ENCODE data around the gene EYA3.

Gene EYA3

GRCh38 chr1:28064064-28064463 is 24.3 kb downstream of the EYA3 start:
- H3K27me3 ChIP-seq (ENCODE audit: control insufficient read depth in 1 of 2, insufficient read depth in 2 of 2, low read length in 2 of 2), result no peaks in the 10 kb centered on the region
- no peaks in the 10 kb centered on the region for H3K4me1 ChIP-seq (ENCODE audit: insufficient read depth, low read length)
- no peaks in the 10 kb centered on the region for H3K9me3 ChIP-seq (ENCODE audit: low read length)
- no peak overlapping the region for H3K27ac ChIP-seq (ENCODE audit: low read depth, low read length)
- H3K36me3 ChIP-seq (ENCODE audit: insufficient read depth, low read length), result no peaks in the 10 kb centered on the region
- no peak overlapping the region for H3K9ac ChIP-seq (ENCODE audit: low read length)
- H3K4me3 ChIP-seq (ENCODE audit: low read depth in 1 of 2, low read length in 2 of 2), result no peak overlapping the region

GRCh38 chr1:28062806-28063205 is 25.6 kb downstream of the EYA3 start:
- H3K27ac ChIP-seq (ENCODE audit: low read depth, low read length), result no peak overlapping the region

GRCh38 chr1:28058971-28059878 is 29.2 kb downstream of the EYA3 start:
- no peak overlapping the region for H3K9ac ChIP-seq (ENCODE audit: low read length)
- H3K36me3 ChIP-seq (ENCODE audit: insufficient read depth, low read length), result no peaks in the 10 kb centered on the region
- no peaks in the 10 kb centered on the region for H3K4me1 ChIP-seq (ENCODE audit: insufficient read depth, low read length)
- no peaks in the 10 kb centered on the region for H3K9me3 ChIP-seq (ENCODE audit: low read length)
- H3K27me3 ChIP-seq (ENCODE audit: control insufficient read depth in 1 of 2, insufficient read depth in 2 of 2, low read length in 2 of 2), result no peaks in the 10 kb centered on the region
- no peak overlapping the region for H3K4me3 ChIP-seq (ENCODE audit: low read depth in 1 of 2, low read length in 2 of 2)
- H3K27ac ChIP-seq (ENCODE audit: low read depth, low read length), result no peak overlapping the region

More at GRCh38 chr1:28062806-28063205, 25.6 kb downstream of the EYA3 start:
- H3K4me3 ChIP-seq (ENCODE audit: low read depth in 1 of 2, low read length in 2 of 2), result no peak overlapping the region
- no peaks in the 10 kb centered on the region for H3K4me1 ChIP-seq (ENCODE audit: insufficient read depth, low read length)
- H3K27me3 ChIP-seq (ENCODE audit: control insufficient read depth in 1 of 2, insufficient read depth in 2 of 2, low read length in 2 of 2), result no peaks in the 10 kb centered on the region
- H3K9ac ChIP-seq (ENCODE audit: low read length), result no peak overlapping the region
- H3K9me3 ChIP-seq (ENCODE audit: low read length), result no peaks in the 10 kb centered on the region
- no peaks in the 10 kb centered on the region for H3K36me3 ChIP-seq (ENCODE audit: insufficient read depth, low read length)

- Histone ChIP-seq H3K9me3 (ENCODE audit: low read length) (no peaks in the 10 kb centered on the region), H3K4me1 (ENCODE audit: insufficient read depth, low read length) (no peaks in the 10 kb centered on the region), H3K27ac (ENCODE audit: low read depth, low read length) (no peak overlapping the region), H3K27me3 (ENCODE audit: control insufficient read depth in 1 of 2, insufficient read depth in 2 of 2, low read length in 2 of 2) (no peaks in the 10 kb centered on the region), H3K4me3 (ENCODE audit: low read depth in 1 of 2, low read length in 2 of 2) (no peak overlapping the region), H3K9ac (ENCODE audit: low read length) (no peak overlapping the region), H3K36me3 (ENCODE audit: insufficient read depth, low read length) (no peaks in the 10 kb centered on the region)
Measured at GRCh38 chr1:28058168-28058567, 30.2 kb downstream of the EYA3 start.

GRCh38 chr1:28056129-28056925 is 32.1 kb downstream of the EYA3 start:
- Histone ChIP-seq H3K9ac (ENCODE audit: low read length) (no peak overlapping the region), H3K36me3 (ENCODE audit: insufficient read depth, low read length) (no peaks in the 10 kb centered on the region), H3K27me3 (ENCODE audit: control insufficient read depth in 1 of 2, insufficient read depth in 2 of 2, low read length in 2 of 2) (no peaks in the 10 kb centered on the region)

GRCh38 chr1:28050776-28051175 is 37.6 kb downstream of the EYA3 start:
- no peak overlapping the region for H3K27ac ChIP-seq (ENCODE audit: low read depth, low read length)
- H3K4me3 ChIP-seq (ENCODE audit: low read depth in 1 of 2, low read length in 2 of 2), result no peak overlapping the region
- H3K9me3 ChIP-seq (ENCODE audit: low read length), result no peaks in the 10 kb centered on the region
- no peak overlapping the region for H3K9ac ChIP-seq (ENCODE audit: low read length)
- peaks cover 5% of the 10 kb centered on the region for H3K36me3 ChIP-seq (ENCODE audit: insufficient read depth, low read length)
- H3K4me1 ChIP-seq (ENCODE audit: insufficient read depth, low read length), result no peaks in the 10 kb centered on the region
- H3K27me3 ChIP-seq (ENCODE audit: control insufficient read depth in 1 of 2, insufficient read depth in 2 of 2, low read length in 2 of 2), result no peaks in the 10 kb centered on the region

More at GRCh38 chr1:28056129-28056925, 32.1 kb downstream of the EYA3 start:
- no peaks in the 10 kb centered on the region for H3K4me1 ChIP-seq (ENCODE audit: insufficient read depth, low read length)
- H3K4me3 ChIP-seq (ENCODE audit: low read depth in 1 of 2, low read length in 2 of 2), result no peak overlapping the region
- no peak overlapping the region for H3K27ac ChIP-seq (ENCODE audit: low read depth, low read length)
- H3K9me3 ChIP-seq (ENCODE audit: low read length), result no peaks in the 10 kb centered on the region

- H3K36me3 ChIP-seq (ENCODE audit: insufficient read depth, low read length), result peaks cover 9% of the 10 kb centered on the region
- no peak overlapping the region for H3K27ac ChIP-seq (ENCODE audit: low read depth, low read length)
- no peaks in the 10 kb centered on the region for H3K9me3 ChIP-seq (ENCODE audit: low read length)
- H3K9ac ChIP-seq (ENCODE audit: low read length), result no peak overlapping the region
- no peaks in the 10 kb centered on the region for H3K4me1 ChIP-seq (ENCODE audit: insufficient read depth, low read length)
- H3K27me3 ChIP-seq (ENCODE audit: control insufficient read depth in 1 of 2, insufficient read depth in 2 of 2, low read length in 2 of 2), result no peaks in the 10 kb centered on the region
- no peak overlapping the region for H3K4me3 ChIP-seq (ENCODE audit: low read depth in 1 of 2, low read length in 2 of 2)
Measured at GRCh38 chr1:28046716-28047115, 41.7 kb downstream of the EYA3 start.

GRCh38 chr1:28045777-28046176 is 42.6 kb downstream of the EYA3 start:
- Histone ChIP-seq H3K4me3 (ENCODE audit: low read depth in 1 of 2, low read length in 2 of 2) (no peak overlapping the region), H3K36me3 (ENCODE audit: insufficient read depth, low read length) (peaks cover 9% of the 10 kb centered on the region), H3K27me3 (ENCODE audit: control insufficient read depth in 1 of 2, insufficient read depth in 2 of 2, low read length in 2 of 2) (no peaks in the 10 kb centered on the region), H3K9me3 (ENCODE audit: low read length) (no peaks in the 10 kb centered on the region), H3K27ac (ENCODE audit: low read depth, low read length) (no peak overlapping the region), H3K9ac (ENCODE audit: low read length) (no peak overlapping the region), H3K4me1 (ENCODE audit: insufficient read depth, low read length) (no peaks in the 10 kb centered on the region)

- Histone ChIP-seq H3K4me1 (ENCODE audit: insufficient read depth, low read length) (no peaks in the 10 kb centered on the region), H3K36me3 (ENCODE audit: insufficient read depth, low read length) (peaks cover 15% of the 10 kb centered on the region), H3K27me3 (ENCODE audit: control insufficient read depth in 1 of 2, insufficient read depth in 2 of 2, low read length in 2 of 2) (no peaks in the 10 kb centered on the region), H3K4me3 (ENCODE audit: low read depth in 1 of 2, low read length in 2 of 2) (no peak overlapping the region), H3K9me3 (ENCODE audit: low read length) (no peaks in the 10 kb centered on the region), H3K9ac (ENCODE audit: low read length) (no peak overlapping the region), H3K27ac (ENCODE audit: low read depth, low read length) (no peak overlapping the region)
Measured at GRCh38 chr1:28044399-28044798, 44.0 kb downstream of the EYA3 start.

- Histone ChIP-seq H3K36me3 (ENCODE audit: insufficient read depth, low read length) (peaks cover 18% of the 10 kb centered on the region), H3K9me3 (ENCODE audit: low read length) (no peaks in the 10 kb centered on the region), H3K27ac (ENCODE audit: low read depth, low read length) (no peak overlapping the region), H3K27me3 (ENCODE audit: control insufficient read depth in 1 of 2, insufficient read depth in 2 of 2, low read length in 2 of 2) (no peaks in the 10 kb centered on the region), H3K9ac (ENCODE audit: low read length) (no peak overlapping the region), H3K4me3 (ENCODE audit: low read depth in 1 of 2, low read length in 2 of 2) (no peak overlapping the region), H3K4me1 (ENCODE audit: insufficient read depth, low read length) (no peaks in the 10 kb centered on the region)
Measured at GRCh38 chr1:28039341-28039740, 49.1 kb downstream of the EYA3 start.

GRCh38 chr1:28037946-28038345 is 50.5 kb downstream of the EYA3 start:
- H3K27me3 ChIP-seq (ENCODE audit: control insufficient read depth in 1 of 2, insufficient read depth in 2 of 2, low read length in 2 of 2), result no peaks in the 10 kb centered on the region
- no peak overlapping the region for H3K4me3 ChIP-seq (ENCODE audit: low read depth in 1 of 2, low read length in 2 of 2)
- H3K9ac ChIP-seq (ENCODE audit: low read length), result no peak overlapping the region
- H3K9me3 ChIP-seq (ENCODE audit: low read length), result no peaks in the 10 kb centered on the region
- H3K4me1 ChIP-seq (ENCODE audit: insufficient read depth, low read length), result no peaks in the 10 kb centered on the region
- H3K27ac ChIP-seq (ENCODE audit: low read depth, low read length), result no peak overlapping the region
- peaks cover 13% of the 10 kb centered on the region for H3K36me3 ChIP-seq (ENCODE audit: insufficient read depth, low read length)

Data from muscle layer of colon (tissue), 2 donors.